Testis (tissue), 3 donors: ENCODE measurements around the gene C19orf33. TPM values are rescaled to one million over a fixed set of nuclear protein-coding genes. Genes with fewer than 3 reads are reported as not detected.

Experiments used
- DNase-seq: peaks from one replicate; pipeline ENCODE4 v3.0.0-alpha.2; 2019
- H3K27ac ChIP-seq, 2 donors: fragments of 200-600 bp; sonication (generic); one replicate each; pipeline ENCODE4 v1.5.1; 2019
- H3K27me3 ChIP-seq: fragments of 200-600 bp; sonication (generic); one replicate; pipeline ENCODE4 v1.5.1; 2019
- H3K36me3 ChIP-seq: fragments of 200-600 bp; sonication (generic); one replicate; pipeline ENCODE4 v1.5.1; 2017; ENCODE audit warnings: low read depth; ENCODE audit errors: missing control alignments
- H3K4me1 ChIP-seq: fragments of 200-600 bp; sonication (generic); one replicate; pipeline ENCODE4 v1.5.1; 2019
- H3K4me3 ChIP-seq, 2 donors: fragments of 200-600 bp; sonication (generic); one replicate each; pipeline ENCODE4 v1.5.1; 2017 to 2019
- H3K9me3 ChIP-seq: fragments of 200-600 bp; sonication (generic); one replicate; pipeline ENCODE4 v1.5.1; 2017
- CTCF ChIP-seq, 3 experiments: fragments of 450-650 bp in 2 of 3; fragments of 200-600 bp in 1 of 3; sonication (generic) in 1 of 3; IDR thresholded peaks; one replicate each; pipeline ENCODE4 v1.5.1; 2016 to 2019; ENCODE audit warnings: antibody characterized with exemption in 3 of 3, mild to moderate bottlenecking in 2 of 3, moderate library complexity in 1 of 3
- POLR2A ChIP-seq: fragments of 450-650 bp; IDR thresholded peaks from one replicate; pipeline ENCODE4 v1.6.1; 2017; ENCODE audit warnings: antibody characterized with exemption, mild to moderate bottlenecking, moderate library complexity
- WGBS, 2 donors: methylation state at CpG; one replicate each; pipeline ENCODE4 v1.1.5; 2018; 5-methylcytosine and 5-hydroxymethylcytosine counted together
- intact Hi-C: fragments of 100-400 bp; cut with DNase I; formaldehyde crosslinking; loops from one replicate; pipeline ENCODE4 v1.15.1; 2023; ENCODE audit warnings: low total_unique reads
- polyA plus RNA-seq: library from polyadenylated mRNA; stranded (reverse); fragments of 350-450 nt; fragmentation: Illumina TruSeq; extraction: RNeasy Lipid Tissue Mini Kit (QIAGEN cat#74804); gene quantifications from one replicate; pipeline ENCODE4 v1.2.3, GENCODE V29; 2014; ENCODE audit warnings: low read depth, low replicate concordance; ENCODE audit not compliant: insufficient read depth
- total RNA-seq, 2 donors: library from RNA; depleted of rRNA; stranded (reverse); fragments of >200 nt; gene quantifications; one replicate each; pipeline ENCODE4 v1.2.3, GENCODE V29; 2016

Gene C19orf33
- total and polyA plus RNA-seq, 3 donors from 2014 or later, result 1.1 to 7.9 (median 1.7) TPM

DNA sequence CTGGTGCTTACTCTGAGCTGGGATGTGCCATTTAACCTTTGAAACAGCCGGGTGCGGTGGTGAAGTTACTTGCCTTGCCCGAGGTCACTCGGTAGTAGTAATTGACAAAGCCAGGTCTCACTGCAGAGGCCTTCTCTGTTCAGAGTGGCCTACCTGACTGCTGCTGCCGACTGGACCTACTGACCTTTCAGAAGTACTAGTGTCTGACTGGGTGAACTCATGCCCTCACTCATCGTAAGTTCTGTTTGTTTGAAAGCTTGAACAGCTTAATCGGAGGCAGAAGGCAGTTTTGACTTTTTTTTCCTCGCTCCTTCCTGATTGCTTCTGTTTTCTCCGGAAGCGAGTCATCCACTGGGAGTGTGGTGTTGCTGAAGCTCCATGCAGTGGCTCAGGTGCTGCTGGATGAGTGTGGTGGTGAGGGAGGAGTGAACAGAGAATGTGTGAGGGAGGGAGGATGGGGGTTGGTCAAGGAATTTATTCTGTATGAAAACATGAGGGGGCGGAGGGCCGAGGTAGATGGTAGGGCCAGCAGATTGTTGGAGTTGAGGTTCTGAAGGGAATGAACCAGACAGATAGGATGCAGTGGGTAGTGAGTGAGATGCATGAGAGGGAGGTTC, 37.0 kb upstream of the C19orf33 start:
- peaks cover 21% of the 10 kb centered on the region for H3K4me1 ChIP-seq
- TF ChIP-seq POLR2A (no peak), CTCF (IDR thresholded peaks at IDR 0.05) (no peak)
- intact Hi-C loops, result no loop called here
- H3K4me3 ChIP-seq, result no peak overlapping the region
- 41 to 80% methylated on average over 9 to 12 of the region's 12 CpGs for WGBS, 2 donors
- no peak for DNase-seq
- H3K27ac ChIP-seq, result no peak overlapping the region
- no peaks in the 10 kb centered on the region for H3K36me3 ChIP-seq
- no peaks in the 10 kb centered on the region for H3K27me3 ChIP-seq
- H3K9me3 ChIP-seq, result no peaks in the 10 kb centered on the region

DNA sequence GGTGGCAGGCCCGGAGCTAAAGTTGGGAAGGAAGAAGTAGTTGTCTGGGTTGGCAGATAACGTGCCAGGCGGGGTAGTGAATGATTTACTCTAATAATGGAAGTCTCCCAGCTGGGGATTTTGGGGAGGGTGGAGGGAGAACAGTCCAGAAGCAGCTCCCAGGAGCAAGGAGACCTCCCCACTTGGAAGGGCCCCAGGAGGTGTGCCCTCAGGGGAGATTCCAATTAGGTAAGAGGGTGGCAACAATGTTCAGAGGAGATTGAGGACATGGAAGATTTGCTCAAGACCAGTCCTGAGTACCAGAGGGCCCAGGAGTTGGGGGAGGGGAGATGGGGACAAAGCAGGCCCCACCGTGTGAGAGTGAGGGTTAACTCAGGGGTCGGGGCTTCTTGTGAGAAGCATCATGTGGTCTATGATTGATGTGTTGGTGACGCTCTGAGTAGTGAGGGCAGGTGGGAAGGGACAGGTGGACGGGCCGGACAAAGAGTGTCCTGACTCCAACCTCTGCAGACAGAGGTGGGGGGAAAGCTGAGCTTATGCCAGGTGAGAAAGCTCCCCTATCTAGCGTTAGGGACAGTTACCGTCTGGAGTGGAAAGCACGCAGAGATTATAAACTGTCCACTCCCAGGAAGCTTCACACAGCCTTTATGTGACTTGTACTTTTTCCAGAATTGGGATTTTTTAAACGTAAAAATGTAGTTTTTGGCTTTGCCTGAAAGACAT, 36.1 kb upstream of the C19orf33 start:
- H3K27me3 ChIP-seq, result no peaks in the 10 kb centered on the region
- H3K4me1 ChIP-seq, result peaks cover 21% of the 10 kb centered on the region
- DNase-seq, result no peak
- TF ChIP-seq POLR2A (no peak), CTCF (IDR thresholded peaks at IDR 0.05) (no peak)
- WGBS, 2 donors, result 58 to 74% methylated on average over 12 of the region's 12 CpGs
- H3K27ac ChIP-seq, result no peak overlapping the region
- no peaks in the 10 kb centered on the region for H3K36me3 ChIP-seq
- no peaks in the 10 kb centered on the region for H3K9me3 ChIP-seq
- H3K4me3 ChIP-seq, result no peak overlapping the region
- intact Hi-C loops, result no loop called here

- H3K4me3 ChIP-seq, result no peak overlapping the region
- no peak for DNase-seq
- intact Hi-C loops, result no loop called here
- WGBS, 2 donors, result 68 to 85% methylated on average over 8 of the region's 8 CpGs
- no peaks in the 10 kb centered on the region for H3K36me3 ChIP-seq
- no peaks in the 10 kb centered on the region for H3K9me3 ChIP-seq
- peaks cover 20% of the 10 kb centered on the region for H3K4me1 ChIP-seq
- no peaks in the 10 kb centered on the region for H3K27me3 ChIP-seq
- TF ChIP-seq POLR2A, result no peak
- no peak for TF ChIP-seq CTCF (IDR thresholded peaks at IDR 0.05)
- no peak overlapping the region for H3K27ac ChIP-seq
These were observed 35.5 kb upstream of the C19orf33 start for GRCh38 chr19:38268539-38268938.

- Histone ChIP-seq H3K27ac (no peak overlapping the region), H3K4me1 (peaks cover 14% of the 10 kb centered on the region), H3K27me3 (no peaks in the 10 kb centered on the region), H3K36me3 (no peaks in the 10 kb centered on the region), H3K9me3 (no peaks in the 10 kb centered on the region), H3K4me3 (no peak overlapping the region)
- WGBS, 2 donors, result 75 to 77% methylated on average over 5 of the region's 5 CpGs
- TF ChIP-seq CTCF (IDR thresholded peaks at IDR 0.05), result no peak
- TF ChIP-seq POLR2A, result no peak
- DNase-seq, result no peak
- intact Hi-C loops, result no loop called here
These were observed 33.4 kb upstream of the C19orf33 start for GRCh38 chr19:38270587-38271167.
